ENCODE data around the gene GRM3. TPM values are rescaled to one million over a fixed set of nuclear protein-coding genes. Genes with fewer than 3 reads are reported as not detected.

GRM3 gene
- total and polyA plus RNA-seq, 2 donors (not counting 3 experiments of a cell fraction or from before 2014, with no cell fraction given) = not detected

- TF ChIP-seq POLR2AphosphoS5 (IDR thresholded peaks at IDR 0.05; ENCODE audit: insufficient read depth, low read depth, low read length) (no peak), EZH2 (IDR thresholded peaks at IDR 0.05; ENCODE audit: borderline replicate concordance, low read depth, low read length, severe bottlenecking) (no peak), MAX (IDR thresholded peaks at IDR 0.05; ENCODE audit: insufficient read depth, insufficient read length) (no peak), MYC (IDR thresholded peaks at IDR 0.05; ENCODE audit: low read depth, low read length) (no peak), FOS (IDR thresholded peaks at IDR 0.05; ENCODE audit: borderline replicate concordance, insufficient read depth, low read length) (no peak)
- DNase-seq (ENCODE audit: low read depth, low spot score) (no peak), FAIRE-seq (no peak)
- Histone ChIP-seq H3K4me2 (ENCODE audit: insufficient read depth, low read length) (no peak overlapping the region), H3K9me1 (replicated peaks; ENCODE audit: control insufficient read depth, extremely low read depth, insufficient read depth, low read length) (no peaks in the 10 kb centered on the region), H3K9ac (replicated peaks; ENCODE audit: extremely low read depth, insufficient read depth, low read length) (no peak overlapping the region), H2AFZ (ENCODE audit: low read depth, low read length) (no peak overlapping the region), H3K36me3 (ENCODE audit: control insufficient read depth in 2 of 2, extremely low read depth in 1 of 2, insufficient read depth in 2 of 2, low read length in 2 of 2) (no peaks in the 10 kb centered on the region), H3K79me2 (ENCODE audit: control insufficient read depth, insufficient read depth, low read length) (no peaks in the 10 kb centered on the region), H3K27ac (ENCODE audit: insufficient read depth, low read depth, low read length) (no peak overlapping the region), H4K20me1 (replicated peaks; ENCODE audit: control insufficient read depth, extremely low read depth, insufficient read depth, low read length) (no peaks in the 10 kb centered on the region), H3K4me3 (replicated peaks in 1 of 3; ENCODE audit: insufficient read depth in 1 of 3, low read depth in 1 of 3, low read length in 3 of 3) (no peak overlapping the region), H3K27me3 (ENCODE audit: control insufficient read depth in 2 of 2, insufficient read depth in 2 of 2, low read length in 2 of 2) (no peaks in the 10 kb centered on the region), H3K9me3 (replicated peaks; ENCODE audit: control insufficient read depth, insufficient read depth, low read length) (no peaks in the 10 kb centered on the region), H3K4me1 (ENCODE audit: control insufficient read depth, extremely low read depth, insufficient read depth, low read length) (no peaks in the 10 kb centered on the region)
- BruUV-seq (replicated peaks) = no TSS peak
- intact Hi-C loops (cut with micrococcal nuclease) (no loop called here), dilution Hi-C loops (cut with MboI; ENCODE audit: extremely low pct_ligation_motif_present, low sequenced_read_pairs) (no loop called here)
- ChIA-PET POLR2A (no interaction called here), CTCF (no interaction called here)
Measured at GRCh38 chr7:86863452-86863851, 219.7 kb downstream of the GRM3 start.

GRCh38 chr7:86867163-86867762 lies 223.6 kb downstream of the GRM3 start:
- ChIA-PET CTCF (interaction anchor here (0.6 kb wide), 1 partner anchor 453 kb away, joined by 3 read pairs; no protein-coding TSS in a partner anchor), POLR2A (no interaction called here)
- Histone ChIP-seq H3K9me1 (replicated peaks; ENCODE audit: control insufficient read depth, extremely low read depth, insufficient read depth, low read length) (no peaks in the 10 kb centered on the region), H3K9me3 (replicated peaks; ENCODE audit: control insufficient read depth, insufficient read depth, low read length) (no peaks in the 10 kb centered on the region), H3K9ac (replicated peaks; ENCODE audit: extremely low read depth, insufficient read depth, low read length) (no peak overlapping the region), H3K27me3 (ENCODE audit: control insufficient read depth in 2 of 2, insufficient read depth in 2 of 2, low read length in 2 of 2) (no peaks in the 10 kb centered on the region), H3K4me3 (replicated peaks in 1 of 3; ENCODE audit: insufficient read depth in 1 of 3, low read depth in 1 of 3, low read length in 3 of 3) (no peak overlapping the region), H3K4me1 (ENCODE audit: control insufficient read depth, extremely low read depth, insufficient read depth, low read length) (no peaks in the 10 kb centered on the region), H4K20me1 (replicated peaks; ENCODE audit: control insufficient read depth, extremely low read depth, insufficient read depth, low read length) (no peaks in the 10 kb centered on the region), H3K79me2 (ENCODE audit: control insufficient read depth, insufficient read depth, low read length) (no peaks in the 10 kb centered on the region), H3K4me2 (ENCODE audit: insufficient read depth, low read length) (no peak overlapping the region), H3K27ac (ENCODE audit: insufficient read depth, low read depth, low read length) (no peak overlapping the region), H3K36me3 (ENCODE audit: control insufficient read depth in 2 of 2, extremely low read depth in 1 of 2, insufficient read depth in 2 of 2, low read length in 2 of 2) (no peaks in the 10 kb centered on the region), H2AFZ (ENCODE audit: low read depth, low read length) (no peak overlapping the region)
- intact Hi-C loops (cut with micrococcal nuclease) (no loop called here), dilution Hi-C loops (cut with MboI; ENCODE audit: extremely low pct_ligation_motif_present, low sequenced_read_pairs) (no loop called here)
- TF ChIP-seq JUN (IDR thresholded peaks at IDR 0.05; ENCODE audit: borderline replicate concordance, insufficient read depth, insufficient read length, low read depth) (no peak), EZH2 (IDR thresholded peaks at IDR 0.05; ENCODE audit: borderline replicate concordance, low read depth, low read length, severe bottlenecking) (no peak), CTCF (IDR thresholded peaks at IDR 0.05; ENCODE audit: extremely low read depth in 1 of 2, insufficient read depth in 1 of 2, low read depth in 1 of 2, low read length in 2 of 2) (no peak), FOS (IDR thresholded peaks at IDR 0.05; ENCODE audit: borderline replicate concordance, insufficient read depth, low read length) (no peak), MAX (IDR thresholded peaks at IDR 0.05; ENCODE audit: insufficient read depth, insufficient read length) (no peak)
- DNase-seq (ENCODE audit: low read depth, low spot score) = no peak
- BruUV-seq (replicated peaks) = no TSS peak
- FAIRE-seq = no peak
